GM12878 (cell line): Measurements from ENCODE around the gene SDK2. TPM values are rescaled to one million over a fixed set of nuclear protein-coding genes. Genes with fewer than 3 reads are reported as not detected.

Experiments
- ATAC-seq: fragments of 200-7000 bp; cut with Tn5 transposase; 3 replicates; pipeline ENCODE4 v1.9.1; 2020; ENCODE audit warnings: mild to moderate bottlenecking, moderate library complexity
- BruUV-seq: library from RNA; stranded (reverse); fragments of 400-500 nt; replicated peaks from 2 replicates; lab custom pipeline; 2021; lab: Mats Ljungman, UMichigan
- CTCF ChIA-PET: fragments of 300-600 bp; sonication (Branson Sonifier 250); formaldehyde crosslinking; extraction: SDS; loops from one replicate; lab custom pipeline; 2021; ENCODE audit warnings: inconsistent platforms; lab: Yijun Ruan, JAX
- POLR2A ChIA-PET: fragments of 350-600 bp; formaldehyde crosslinking; extraction: SDS; loops from one replicate; lab custom pipeline; 2021; ENCODE audit warnings: inconsistent platforms; lab: Charles Lee
- RAD21 ChIA-PET: fragments of 300-600 bp; sonication (Branson Sonifier 250); formaldehyde crosslinking; loops from one replicate; lab custom pipeline; 2023; ENCODE audit warnings: antibody characterized with exemption; ENCODE audit not compliant: unreplicated experiment; lab: Charles Lee
- SMC1A ChIA-PET: fragments of 300-600 bp; sonication (Branson Sonifier 250); formaldehyde crosslinking; loops from one replicate; lab custom pipeline; 2023; ENCODE audit not compliant: unreplicated experiment, uncharacterized antibody; lab: Charles Lee
- DNase-seq: peaks from one replicate; pipeline ENCODE4 v3.0.0-alpha.2; 2011; ENCODE audit warnings: low read depth, low spot score
- FAIRE-seq: peaks from 3 replicates; lab custom pipeline; 2011; peaks lifted over from hg19 to GRCh38; lab: Jason Lieb, UNC
- H2AFZ ChIP-seq: 2 replicates; pipeline ENCODE4 v1.6.0; 2011; ENCODE audit warnings: low read depth, low read length, control low read depth; ENCODE audit not compliant: control insufficient read depth
- H3K27ac ChIP-seq: 2 replicates; pipeline ENCODE4 v1.5.1; 2011; ENCODE audit warnings: control low read depth; ENCODE audit not compliant: control insufficient read depth, insufficient read depth
- H3K27me3 ChIP-seq, 2 experiments: replicated peaks in 1 of 2; 2 replicates each; pipeline versions ENCODE4 v1.6.0 to v1.6.1; 2011; ENCODE audit warnings: low read length in 1 of 2; ENCODE audit not compliant: control insufficient read depth in 2 of 2, insufficient read depth in 2 of 2
- H3K36me3 ChIP-seq, 2 experiments: 2 replicates each; pipeline ENCODE4 v1.5.1; 2011; ENCODE audit warnings: low read length in 1 of 2; ENCODE audit not compliant: control insufficient read depth in 2 of 2, insufficient read depth in 2 of 2
- H3K4me1 ChIP-seq: 2 replicates; pipeline ENCODE4 v1.6.1; 2011; ENCODE audit warnings: mild to moderate bottlenecking, low read length, moderate library complexity, mixed read lengths; ENCODE audit not compliant: control insufficient read depth, insufficient read depth
- H3K4me2 ChIP-seq: 2 replicates; pipeline ENCODE4 v1.6.0; 2011; ENCODE audit warnings: control low read depth; ENCODE audit not compliant: control insufficient read depth, insufficient read depth
- H3K4me3 ChIP-seq: fragments of 200-600 bp; sonication (generic); 2 replicates; pipeline ENCODE4 v1.5.1; 2016
- H3K79me2 ChIP-seq: 2 replicates; pipeline ENCODE4 v1.6.0; 2011; ENCODE audit warnings: low read length; ENCODE audit not compliant: control insufficient read depth, insufficient read depth
- H3K9ac ChIP-seq: 2 replicates; pipeline ENCODE4 v1.8.0; 2011; ENCODE audit warnings: low read length, control low read depth, mixed read lengths; ENCODE audit not compliant: control insufficient read depth, insufficient read depth
- H3K9me3 ChIP-seq: replicated peaks from 3 replicates; pipeline ENCODE4 v1.5.1; 2011; ENCODE audit warnings: mild to moderate bottlenecking, low read length; ENCODE audit not compliant: control insufficient read depth, insufficient read depth
- H4K20me1 ChIP-seq: 2 replicates; pipeline ENCODE4 v1.6.0; 2011; ENCODE audit not compliant: control insufficient read depth, insufficient read depth
- CBX5 ChIP-seq: sonication (generic); IDR thresholded peaks from 2 replicates; pipeline ENCODE4 v1.6.1; 2016; ENCODE audit warnings: low read depth, moderate library complexity, mild to moderate bottlenecking, inconsistent platforms
- CREM ChIP-seq: IDR thresholded peaks from 2 replicates; pipeline ENCODE4 v1.6.1; 2014; ENCODE audit warnings: antibody characterized with exemption, low read depth
- FOXK2 ChIP-seq: fragments of 450-650 bp; IDR thresholded peaks from 2 replicates; pipeline ENCODE4 v1.6.1; 2017; ENCODE audit warnings: mild to moderate bottlenecking, moderate library complexity
- JUND ChIP-seq: IDR thresholded peaks from 2 replicates; pipeline ENCODE4 v1.6.1; 2012; ENCODE audit warnings: low read depth, mild to moderate bottlenecking, low read length, improper control_type of control experiment, moderate library complexity
- KDM1A ChIP-seq: fragments of 200-600 bp; sonication (generic); IDR thresholded peaks from 2 replicates; pipeline ENCODE4 v1.6.1; 2016; ENCODE audit warnings: borderline replicate concordance
- MEF2A ChIP-seq: IDR thresholded peaks from 2 replicates; pipeline ENCODE4 v1.6.1; 2011; ENCODE audit warnings: low read depth, mild to moderate bottlenecking, low read length, moderate library complexity; ENCODE audit not compliant: insufficient read depth
- MEF2B ChIP-seq: fragments of 450-650 bp; IDR thresholded peaks from 2 replicates; pipeline ENCODE4 v1.6.1; 2018; ENCODE audit warnings: mild to moderate bottlenecking, moderate library complexity; ENCODE audit not compliant: partially characterized antibody, poor library complexity, severe bottlenecking
- POLR2AphosphoS5 ChIP-seq: IDR thresholded peaks from 2 replicates; pipeline ENCODE4 v1.6.1; 2011; ENCODE audit warnings: mild to moderate bottlenecking, low read length, inconsistent platforms
- RELA ChIP-seq: fragments of 450-650 bp; IDR thresholded peaks from 2 replicates; pipeline ENCODE4 v1.8.0; 2014; ENCODE audit warnings: borderline replicate concordance; ENCODE audit not compliant: partially characterized antibody
- RUNX3 ChIP-seq: IDR thresholded peaks from 2 replicates; pipeline ENCODE4 v1.6.1; 2012; ENCODE audit warnings: low read length, inconsistent platforms
- SMC3 ChIP-seq: IDR thresholded peaks from 2 replicates; pipeline ENCODE4 v1.6.1; 2011; ENCODE audit warnings: low read length, improper control_type of control experiment, borderline replicate concordance
- SREBF1 ChIP-seq: IDR thresholded peaks from 2 replicates; pipeline ENCODE4 v1.6.1; 2012; ENCODE audit warnings: mild to moderate bottlenecking, low read length
- ZNF207 ChIP-seq: fragments of 450-650 bp; IDR thresholded peaks from 2 replicates; pipeline ENCODE4 v1.6.1; 2014; ENCODE audit warnings: antibody characterized with exemption, mild to moderate bottlenecking, borderline replicate concordance
- ZNF274 ChIP-seq: IDR thresholded peaks from one replicate; pipeline ENCODE4 v1.8.0; 2011; ENCODE audit not compliant: insufficient read length, insufficient read depth
- WGBS: methylation state at CpG from one replicate; pipeline ENCODE4 v1.1.6; 2016; ENCODE audit warnings: low lambda C conversion rate; ENCODE audit not compliant: insufficient replicate concordance, insufficient coverage; ENCODE audit errors: missing lambda C conversion rate; 5-methylcytosine and 5-hydroxymethylcytosine counted together
- in situ Hi-C: fragments of 300-500 bp; cut with MboI; formaldehyde crosslinking; loops from 9 replicates; pipeline ENCODE4 v1.14.3; 2018; ENCODE audit warnings: mixed read lengths
- intact Hi-C: fragments of 100-400 bp; cut with micrococcal nuclease; formaldehyde crosslinking; loops from one replicate; pipeline ENCODE4 v1.14.2; 2022; ENCODE audit not compliant: unreplicated experiment
- polyA plus RNA-seq, 11 experiments: library from polyadenylated mRNA; depleted of rRNA in 4 of 11; unstranded in 6 of 11; stranded (reverse) in 5 of 11; fragments of >200 nt; fragmentation: Nextera tagmentation in 4 of 11; fragmentation: Illumina TruSeq in 1 of 11; extraction: Ambion mirVana in 4 of 11; extraction: Trizol in 1 of 11; gene quantifications; 1 replicate in 1 of 11; 2 replicates in 10 of 11; pipeline versions ENCODE4 v1.2.1 to v1.2.3, GENCODE V29; 2011 to 2016; ENCODE audit warnings: inconsistent platforms in 2 of 11, missing spikeins in 2 of 11, low read depth in 1 of 11
- total RNA-seq, 4 experiments: library from RNA; depleted of rRNA in 3 of 4; stranded (reverse); fragments of >200 nt in 3 of 4; fragmentation: Illumina TruSeq in 1 of 4; extraction: Trizol in 1 of 4; gene quantifications; 2 replicates each; pipeline versions ENCODE4 v1.2.1 to v1.2.3, GENCODE V29; 2013 to 2021
- TF ChIP-seq, protein P1 (sequence below): fragments of 150-350 bp; IDR thresholded peaks from 2 replicates; pipeline ENCODE4 v1.6.1; 2016; ENCODE audit warnings: low read depth, low read length
- TF ChIP-seq, protein P2 (sequence below): IDR thresholded peaks from 2 replicates; pipeline ENCODE4 v1.6.1; 2011; ENCODE audit warnings: borderline replicate concordance, low read depth, mild to moderate bottlenecking, moderate library complexity, mixed read lengths, low read length; ENCODE audit not compliant: insufficient read depth; ENCODE audit errors: extremely low read length

Gene SDK2
- total and polyA plus RNA-seq, 10 of the 15 experiments (the other 5 are each of a cell fraction or from before 2014, with no cell fraction given) = 0.03 to 0.08 (median 0.03) TPM; not detected in 7

DNA sequence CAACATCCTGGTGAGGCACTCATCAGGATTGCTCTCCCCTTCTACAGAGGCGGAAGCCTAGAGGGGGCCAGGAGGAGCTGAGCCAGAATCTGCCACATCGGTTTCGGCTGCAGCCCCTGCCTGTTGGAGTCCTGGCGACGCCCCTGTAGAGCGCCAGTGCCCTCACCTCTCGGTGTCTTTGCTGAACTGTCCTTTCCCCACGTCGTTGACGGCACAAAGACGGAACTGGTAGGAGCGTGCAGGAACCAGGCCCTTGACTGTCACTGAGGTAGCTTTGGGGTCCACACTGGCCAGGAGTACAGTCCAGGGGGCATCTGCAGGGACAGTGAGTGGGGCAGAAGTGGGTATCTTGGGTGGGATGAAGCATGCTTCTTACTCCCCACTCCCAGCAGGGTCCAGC is 222.1 kb downstream of the SDK2 start:
- Histone ChIP-seq H2AFZ (no peak overlapping the region), H3K27ac (no peak overlapping the region)
- no peak for DNase-seq
- POLR2A ChIA-PET = no interaction called here
- TF ChIP-seq CREM (no peak), RELA (no peak), JUND (no peak), KDM1A (no peak), RUNX3 (no peak), CBX5 (no peak), ZNF274 (no peak), MEF2A (no peak), SMC3 (no peak), SREBF1 (no peak), ZNF207 (no peak), MEF2B (no peak), POLR2AphosphoS5 (no peak), FOXK2 (no peak)
- TF ChIP-seq, protein P1, sequence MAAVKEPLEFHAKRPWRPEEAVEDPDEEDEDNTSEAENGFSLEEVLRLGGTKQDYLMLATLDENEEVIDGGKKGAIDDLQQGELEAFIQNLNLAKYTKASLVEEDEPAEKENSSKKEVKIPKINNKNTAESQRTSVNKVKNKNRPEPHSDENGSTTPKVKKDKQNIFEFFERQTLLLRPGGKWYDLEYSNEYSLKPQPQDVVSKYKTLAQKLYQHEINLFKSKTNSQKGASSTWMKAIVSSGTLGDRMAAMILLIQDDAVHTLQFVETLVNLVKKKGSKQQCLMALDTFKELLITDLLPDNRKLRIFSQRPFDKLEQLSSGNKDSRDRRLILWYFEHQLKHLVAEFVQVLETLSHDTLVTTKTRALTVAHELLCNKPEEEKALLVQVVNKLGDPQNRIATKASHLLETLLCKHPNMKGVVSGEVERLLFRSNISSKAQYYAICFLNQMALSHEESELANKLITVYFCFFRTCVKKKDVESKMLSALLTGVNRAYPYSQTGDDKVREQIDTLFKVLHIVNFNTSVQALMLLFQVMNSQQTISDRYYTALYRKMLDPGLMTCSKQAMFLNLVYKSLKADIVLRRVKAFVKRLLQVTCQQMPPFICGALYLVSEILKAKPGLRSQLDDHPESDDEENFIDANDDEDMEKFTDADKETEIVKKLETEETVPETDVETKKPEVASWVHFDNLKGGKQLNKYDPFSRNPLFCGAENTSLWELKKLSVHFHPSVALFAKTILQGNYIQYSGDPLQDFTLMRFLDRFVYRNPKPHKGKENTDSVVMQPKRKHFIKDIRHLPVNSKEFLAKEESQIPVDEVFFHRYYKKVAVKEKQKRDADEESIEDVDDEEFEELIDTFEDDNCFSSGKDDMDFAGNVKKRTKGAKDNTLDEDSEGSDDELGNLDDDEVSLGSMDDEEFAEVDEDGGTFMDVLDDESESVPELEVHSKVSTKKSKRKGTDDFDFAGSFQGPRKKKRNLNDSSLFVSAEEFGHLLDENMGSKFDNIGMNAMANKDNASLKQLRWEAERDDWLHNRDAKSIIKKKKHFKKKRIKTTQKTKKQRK = no peak
- TF ChIP-seq, protein P2, sequence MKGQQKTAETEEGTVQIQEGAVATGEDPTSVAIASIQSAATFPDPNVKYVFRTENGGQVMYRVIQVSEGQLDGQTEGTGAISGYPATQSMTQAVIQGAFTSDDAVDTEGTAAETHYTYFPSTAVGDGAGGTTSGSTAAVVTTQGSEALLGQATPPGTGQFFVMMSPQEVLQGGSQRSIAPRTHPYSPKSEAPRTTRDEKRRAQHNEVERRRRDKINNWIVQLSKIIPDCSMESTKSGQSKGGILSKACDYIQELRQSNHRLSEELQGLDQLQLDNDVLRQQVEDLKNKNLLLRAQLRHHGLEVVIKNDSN = no peak
- TF ChIP-seq, all 136 proteins: peak for 0
- in situ Hi-C loops = no loop called here
- ChIA-PET SMC1A (no interaction called here), CTCF (no interaction called here), RAD21 (interaction anchor here (1.4 kb wide), 1 partner anchor 52 kb away, joined by 4 read pairs; no protein-coding TSS in a partner anchor)
- WGBS = 69% methylated on average over 12 of the region's 12 CpGs
- Histone ChIP-seq H3K27me3 (no peaks in the 10 kb centered on the region), H3K4me1 (no peaks in the 10 kb centered on the region), H3K4me3 (no peak overlapping the region), H3K9ac (no peak overlapping the region), H4K20me1 (no peaks in the 10 kb centered on the region), H3K79me2 (no peaks in the 10 kb centered on the region), H3K9me3 (no peaks in the 10 kb centered on the region), H3K36me3 (no peaks in the 10 kb centered on the region), H3K4me2 (no peak overlapping the region)
- no TSS peak for BruUV-seq
- intact Hi-C loops = no loop called here
- no peak for FAIRE-seq
- no peak for ATAC-seq
